ENCODE data around the gene TBC1D5.
"Not testable (repeated sequence)": the region's sequence is repeated elsewhere in the genome, so short reads cannot be mapped to it uniquely, and the experiment has no call there.

TBC1D5 gene

DNA sequence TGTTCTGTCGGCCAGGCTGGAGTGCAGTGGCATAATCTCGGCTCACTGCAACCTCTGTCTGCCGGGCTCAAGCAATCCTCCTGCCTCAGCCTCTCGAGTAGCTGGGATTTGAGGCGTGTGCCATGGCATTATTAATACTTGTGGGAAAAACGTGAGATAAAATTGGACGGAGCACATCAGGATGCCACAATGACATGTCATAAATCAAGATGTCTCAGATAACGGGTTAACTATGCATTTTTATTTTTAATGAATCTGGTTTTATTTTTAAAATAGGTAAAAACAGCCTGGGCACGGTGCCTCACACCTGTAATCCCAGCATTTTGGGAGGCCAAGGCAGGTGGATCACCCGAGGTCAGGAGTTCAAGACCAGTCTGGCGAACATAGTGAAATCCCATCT is 212.8 kb downstream of the TBC1D5 start:
- DNase-seq = no peak

GRCh38 chr3:17518189-17519059 is 224.0 kb downstream of the TBC1D5 start:
- no peak for DNase-seq

GRCh38 chr3:17515445-17516234 is 226.8 kb downstream of the TBC1D5 start:
- DNase-seq = no peak

- DNase-seq = no peak
These were observed 227.8 kb downstream of the TBC1D5 start for GRCh38 chr3:17514597-17514996.

GRCh38 chr3:17510265-17510664 is 232.2 kb downstream of the TBC1D5 start:
- no peak for DNase-seq

GRCh38 chr3:17508180-17508752 is 234.2 kb downstream of the TBC1D5 start:
- DNase-seq = no peak

GRCh38 chr3:17507480-17507879 is 235.0 kb downstream of the TBC1D5 start:
- DNase-seq = no peak

GRCh38 chr3:17505856-17506255 is 236.6 kb downstream of the TBC1D5 start:
- no peak for DNase-seq

- DNase-seq = no peak
These were observed 240.7 kb downstream of the TBC1D5 start for GRCh38 chr3:17501745-17502144.

- no peak for DNase-seq
These were observed 241.8 kb downstream of the TBC1D5 start for GRCh38 chr3:17500618-17501017.

GRCh38 chr3:17494117-17494809 is 248.2 kb downstream of the TBC1D5 start:
- no peak for DNase-seq

- no peak for DNase-seq
These were observed 250.8 kb downstream of the TBC1D5 start for GRCh38 chr3:17491601-17492000.

- DNase-seq = not testable (repeated sequence)
These were observed 251.2 kb downstream of the TBC1D5 start for GRCh38 chr3:17491190-17491589.

DNA sequence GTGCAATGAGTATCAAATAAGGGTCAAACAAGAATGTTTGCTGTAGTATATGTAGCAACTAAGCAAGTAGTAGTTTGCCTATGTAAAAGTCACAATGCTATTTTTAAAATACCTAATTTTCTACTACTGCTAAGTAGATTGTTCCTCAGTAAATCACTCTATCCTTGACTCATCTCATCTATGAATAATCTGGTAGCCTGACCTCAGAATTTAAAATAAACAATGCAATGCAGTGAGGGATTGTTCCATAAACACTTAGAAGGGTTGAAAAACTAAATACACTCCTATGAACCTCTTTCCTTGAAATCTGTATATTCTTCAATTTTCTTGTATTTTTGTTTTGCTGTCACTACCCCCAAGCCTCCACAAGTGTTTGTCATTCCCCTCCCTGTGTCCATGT is 253.3 kb downstream of the TBC1D5 start:
- no peak for DNase-seq

DNA sequence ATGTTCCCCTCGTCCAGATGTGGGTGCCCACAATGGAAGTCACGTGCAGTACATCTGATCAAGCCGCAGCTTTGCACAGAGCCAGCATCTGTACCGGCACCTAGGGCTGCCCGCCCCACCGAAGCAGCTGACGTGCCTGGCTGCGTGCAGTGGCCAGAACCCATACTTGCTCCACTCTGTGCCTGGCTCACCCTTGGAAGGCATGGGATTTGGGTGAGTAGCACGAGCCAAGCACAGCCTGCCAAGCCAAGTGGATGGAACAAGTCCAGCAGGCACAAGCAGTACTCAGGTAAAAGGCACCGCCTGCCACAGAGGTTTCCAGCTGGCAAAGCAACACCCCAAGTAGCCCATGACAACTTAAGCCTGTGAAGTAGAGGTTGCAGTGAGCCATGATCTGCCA is 261.3 kb downstream of the TBC1D5 start:
- no peak for DNase-seq

GRCh38 chr3:17479681-17480405 is 262.6 kb downstream of the TBC1D5 start:
- DNase-seq = no peak

- DNase-seq = no peak
These were observed 263.8 kb downstream of the TBC1D5 start for GRCh38 chr3:17478673-17479072.

GRCh38 chr3:17473761-17474160 is 268.7 kb downstream of the TBC1D5 start:
- no peak for DNase-seq

DNA sequence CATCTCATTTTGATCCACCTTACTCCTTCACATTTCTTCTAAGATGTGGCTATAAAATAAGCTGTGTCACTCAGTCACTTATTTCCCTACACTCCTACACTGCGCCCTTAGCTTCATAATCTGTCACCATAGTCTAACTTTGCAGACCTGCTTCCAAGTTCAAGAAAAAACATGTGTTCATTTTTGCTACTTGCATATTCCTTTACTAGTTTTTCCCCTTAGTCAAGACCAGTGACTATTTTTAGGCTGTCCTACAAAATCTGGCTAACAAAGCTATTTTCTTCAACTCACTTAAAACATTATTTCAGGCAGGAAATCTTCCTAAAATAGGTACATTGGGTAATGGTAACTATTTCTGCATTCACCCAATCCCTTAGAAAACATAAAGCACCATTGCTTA is 272.5 kb downstream of the TBC1D5 start:
- no peak for DNase-seq

DNA sequence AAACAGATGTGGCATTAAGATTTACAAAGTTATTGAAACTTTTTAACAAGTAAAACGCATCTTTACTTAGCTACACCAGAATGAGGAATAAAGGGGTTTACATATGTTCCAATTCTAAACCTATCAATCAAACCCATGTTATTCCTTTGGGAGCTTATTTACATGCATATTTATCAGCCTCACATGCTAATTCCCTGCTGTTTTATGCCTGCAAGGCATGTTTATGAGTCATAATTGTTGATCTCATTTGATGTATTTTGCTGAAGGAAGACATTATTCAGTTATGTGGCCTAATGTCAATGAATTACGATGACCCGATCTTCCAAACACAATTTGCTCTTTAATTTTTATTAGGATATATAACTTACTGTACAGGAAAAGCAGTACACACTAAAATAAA is 272.9 kb downstream of the TBC1D5 start:
- no peak for DNase-seq

DNA sequence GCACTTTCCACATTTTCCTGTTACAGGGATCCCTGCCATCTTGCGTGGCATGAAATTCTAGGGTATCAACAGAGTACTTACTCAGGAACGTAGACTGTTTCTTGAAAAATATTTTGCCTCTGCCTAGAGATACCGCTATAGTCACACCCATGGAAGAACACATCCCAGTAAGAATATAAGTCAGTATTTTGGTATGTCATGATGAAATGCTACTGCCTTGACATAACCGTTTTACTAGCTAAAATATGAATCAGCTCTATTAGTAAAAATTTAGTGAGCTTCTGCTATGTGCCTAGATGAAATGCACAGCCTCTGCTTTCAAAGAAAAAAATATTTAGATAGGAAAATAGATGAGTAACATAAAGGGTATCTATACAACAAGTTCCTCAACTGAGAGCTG is 276.4 kb downstream of the TBC1D5 start:
- DNase-seq = no peak

- no peak for DNase-seq
These were observed 282.9 kb downstream of the TBC1D5 start for GRCh38 chr3:17459470-17459993.

All from NCI-H1436 (cell line).